Hepatic stellate cell (primary cell): ENCODE data around the gene TEX26.

Source experiments
- DNase-seq: peaks from one replicate; pipeline ENCODE4 v3.0.0; 2011; ENCODE audit warnings: low spot score

Gene TEX26

DNA sequence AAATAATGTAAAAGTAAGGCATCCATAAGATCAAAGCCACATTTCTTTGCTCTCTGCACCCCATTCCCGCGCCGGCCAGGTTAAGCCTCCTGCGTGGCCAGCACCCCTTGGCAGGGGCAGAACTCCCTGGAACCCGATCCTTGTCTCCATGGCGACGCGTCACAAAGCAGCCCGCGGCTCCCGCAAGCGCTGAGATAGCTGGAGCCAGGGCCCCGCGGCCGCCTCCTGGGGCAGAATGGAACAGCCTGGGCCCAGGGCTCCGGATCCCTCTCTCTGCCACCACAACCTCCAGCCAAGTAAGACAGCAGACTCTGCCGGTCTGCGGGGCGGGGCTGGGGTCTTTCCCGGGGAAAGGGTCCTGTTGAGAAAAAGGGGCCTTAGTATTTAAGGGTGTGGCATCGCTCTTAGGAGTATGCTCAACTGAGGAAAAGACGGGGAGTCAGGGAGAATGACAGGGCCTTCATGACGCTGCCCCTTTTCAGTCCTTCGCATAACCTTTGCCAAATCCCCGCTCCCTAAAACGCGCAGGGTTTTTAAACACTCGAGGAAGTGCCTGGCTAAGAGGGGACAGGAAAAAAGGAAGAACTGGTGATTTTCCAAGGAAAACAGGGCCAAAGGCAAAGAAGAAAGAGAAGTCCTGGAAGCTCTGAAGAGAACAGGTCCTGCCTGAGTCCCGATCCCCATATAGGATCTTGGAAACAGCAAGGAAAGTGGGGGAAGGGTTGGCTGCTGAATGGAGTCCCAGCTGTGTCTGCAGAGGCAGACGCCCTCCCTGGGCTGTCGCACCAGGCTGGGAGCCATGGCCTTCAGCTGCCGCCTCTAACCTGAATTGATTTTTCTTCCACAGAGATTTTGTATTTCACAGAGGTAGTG, at the start of gene TEX26:
TSS of gene TEX26 (plus strand) at position 176 of the 873 bp plus-strand sequence. CDS start at position 236, 60 bp downstream.
- no peak for DNase-seq

DNA sequence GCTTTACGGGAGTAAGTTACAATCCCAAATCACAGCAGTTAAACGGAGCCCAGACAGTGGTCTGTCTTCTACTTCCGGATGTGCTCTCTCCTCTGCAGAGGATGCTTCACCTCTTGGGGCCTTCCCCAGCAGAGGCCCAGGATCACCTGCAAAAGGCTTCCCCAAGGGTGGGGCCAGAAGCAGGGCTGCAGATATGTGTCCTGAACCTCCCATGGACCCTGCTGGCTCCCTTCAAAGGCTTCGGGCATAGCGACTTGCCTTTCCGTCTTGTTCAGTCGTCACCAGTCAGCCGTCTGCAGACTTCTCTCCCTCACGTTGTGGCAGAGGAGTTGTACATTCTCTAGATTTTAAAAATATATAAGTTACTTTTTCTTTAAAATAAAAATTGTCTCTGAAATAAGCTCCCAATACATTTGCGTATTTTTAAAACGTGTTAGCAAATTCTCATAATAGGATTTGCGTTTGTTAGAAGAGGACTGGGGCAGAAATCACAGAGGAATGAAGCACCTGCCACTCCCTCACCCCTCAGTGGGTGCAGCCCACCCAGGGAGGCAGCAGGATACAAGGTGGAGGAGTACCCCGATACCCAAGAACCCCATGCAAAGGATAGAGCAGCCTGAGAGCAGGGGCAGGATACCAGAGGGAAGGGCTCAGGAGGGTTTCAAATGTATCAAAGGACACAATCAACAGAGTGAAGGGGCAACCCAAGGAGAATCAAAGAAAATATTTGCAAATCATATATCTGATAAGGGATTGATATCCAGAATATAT, 49.3 kb upstream of the TEX26 start:
- DNase-seq, result no peak

DNA sequence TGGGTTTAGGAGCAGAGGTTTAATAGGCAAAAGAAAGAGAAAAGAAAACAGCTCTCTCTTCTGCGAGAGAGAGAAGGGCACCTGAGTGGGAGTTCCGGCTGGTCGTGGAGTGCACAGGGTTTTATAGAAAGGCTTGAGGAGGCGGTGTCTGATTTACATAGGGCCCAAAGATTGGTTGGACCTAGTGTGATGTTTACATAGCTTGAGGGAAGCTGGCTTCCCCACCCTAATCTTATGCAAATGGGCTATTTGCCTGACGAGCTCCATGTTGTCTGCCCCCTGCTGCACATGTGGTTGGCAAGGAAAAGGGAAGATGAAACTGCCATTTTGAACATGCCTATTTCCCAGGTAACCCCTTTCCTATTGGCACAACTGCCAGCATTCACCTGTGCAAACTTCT, 47.9 kb upstream of the TEX26 start:
- no peak for DNase-seq

DNA sequence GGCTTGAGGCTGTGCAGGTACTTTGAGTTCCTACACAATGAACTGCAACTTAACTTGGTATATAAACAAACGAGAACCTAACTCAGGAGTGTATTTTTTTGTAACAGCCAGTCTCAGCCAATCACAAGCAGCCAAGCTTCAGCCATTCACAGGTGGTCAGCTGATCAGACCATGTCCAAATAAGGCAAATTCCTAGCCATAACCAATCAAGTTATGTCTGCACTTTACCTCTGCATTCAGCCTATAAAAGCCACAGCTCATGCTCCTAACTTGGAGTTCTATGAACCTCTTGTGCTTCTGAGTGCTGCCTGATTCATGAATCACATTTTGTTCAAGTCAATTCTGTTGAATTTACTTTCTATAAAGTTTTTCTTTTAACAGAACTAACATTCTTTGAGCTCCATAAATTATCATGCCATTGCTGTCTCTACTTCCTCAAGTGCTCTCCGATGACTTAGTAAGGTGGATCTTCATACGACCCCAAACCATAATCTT, 43.2 kb upstream of the TEX26 start:
- no peak for DNase-seq

DNA sequence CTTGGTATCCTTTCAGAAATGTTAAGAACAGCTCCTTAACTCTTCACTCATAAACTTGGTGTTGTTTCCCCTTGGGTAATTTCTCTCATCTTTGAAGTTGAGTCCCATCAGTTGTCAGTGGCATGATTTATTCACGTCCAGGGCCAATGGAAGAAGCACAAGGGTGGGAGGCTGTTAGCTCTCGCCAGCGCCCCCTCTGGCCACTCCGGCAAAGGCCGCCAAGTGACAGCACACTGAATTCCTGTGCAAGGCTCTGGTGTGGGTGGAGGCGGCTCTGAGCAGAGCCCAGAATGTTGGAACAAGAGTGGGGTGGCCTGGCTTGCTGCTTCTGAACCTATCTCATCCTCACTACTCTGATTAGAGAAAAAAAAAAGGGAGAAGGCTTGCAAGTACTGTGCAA, 39.5 kb upstream of the TEX26 start:
- DNase-seq, result no peak

DNA sequence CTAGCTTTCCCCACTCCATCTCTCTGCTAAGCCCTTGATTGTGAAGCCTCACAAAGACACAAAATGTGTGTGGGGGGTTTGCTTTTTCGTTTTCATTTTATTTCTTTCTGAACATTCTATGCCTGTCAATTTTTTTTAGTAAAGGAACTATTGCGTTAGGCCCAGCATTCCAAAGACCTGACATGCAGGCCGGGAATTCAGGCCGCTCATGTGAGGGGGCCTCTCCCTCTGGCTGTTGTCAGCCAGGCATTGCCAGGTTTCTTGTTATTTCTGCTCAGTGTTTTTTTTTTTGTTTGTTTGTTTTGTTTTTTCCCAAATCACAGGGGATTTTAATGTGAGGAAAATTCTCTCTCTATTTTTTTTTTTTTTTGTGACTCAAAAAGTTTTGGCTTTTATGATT, 36.7 kb upstream of the TEX26 start:
- peak; percentile 76 for DNase-seq

DNA sequence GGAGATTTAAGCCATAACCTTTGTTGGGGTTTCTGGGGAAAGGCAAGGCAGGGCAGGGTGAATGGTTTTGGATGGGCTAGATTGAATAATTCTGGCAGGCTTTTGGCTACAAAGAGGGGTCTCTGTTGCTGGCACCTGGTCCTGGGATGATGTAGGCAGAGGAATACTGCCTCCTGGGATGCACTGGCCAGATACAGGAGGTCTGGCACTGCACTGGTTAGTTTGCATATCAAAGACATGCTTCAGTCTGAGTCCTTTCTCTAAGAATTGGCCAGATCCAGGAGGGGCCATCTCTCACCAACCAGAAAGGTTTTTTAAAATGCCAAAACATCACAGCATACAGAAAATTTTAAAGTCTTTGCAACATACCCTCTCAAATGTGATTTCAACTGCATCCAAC, 34.4 kb upstream of the TEX26 start:
- no peak for DNase-seq

DNA sequence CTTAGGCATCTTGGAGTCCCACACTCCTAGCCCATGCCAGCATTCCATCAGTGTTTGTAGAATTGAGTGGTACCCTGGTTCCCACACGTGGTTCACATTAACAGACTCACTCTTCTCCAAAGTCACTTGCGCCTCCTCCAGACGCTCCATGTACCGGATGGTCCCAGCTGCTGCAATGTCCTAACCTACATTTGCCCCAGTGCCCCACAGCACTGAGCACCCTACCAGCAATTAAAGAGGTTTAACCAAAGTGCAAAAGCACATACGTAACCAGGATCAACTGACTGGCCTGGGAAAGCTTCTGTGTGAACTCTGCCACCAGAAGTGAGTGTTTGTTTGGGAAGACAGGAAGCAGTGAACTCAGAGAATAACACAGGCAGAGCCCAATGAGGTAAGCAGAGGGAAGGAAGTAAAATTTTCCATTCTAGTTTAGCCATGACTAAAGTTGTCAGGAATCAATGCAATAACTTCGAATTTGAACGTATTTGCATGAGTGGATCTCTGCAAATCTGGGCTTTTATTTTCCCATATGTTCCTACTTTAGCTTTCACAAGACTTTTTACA, 33.7 kb upstream of the TEX26 start:
- peak; percentile 70 for DNase-seq

DNA sequence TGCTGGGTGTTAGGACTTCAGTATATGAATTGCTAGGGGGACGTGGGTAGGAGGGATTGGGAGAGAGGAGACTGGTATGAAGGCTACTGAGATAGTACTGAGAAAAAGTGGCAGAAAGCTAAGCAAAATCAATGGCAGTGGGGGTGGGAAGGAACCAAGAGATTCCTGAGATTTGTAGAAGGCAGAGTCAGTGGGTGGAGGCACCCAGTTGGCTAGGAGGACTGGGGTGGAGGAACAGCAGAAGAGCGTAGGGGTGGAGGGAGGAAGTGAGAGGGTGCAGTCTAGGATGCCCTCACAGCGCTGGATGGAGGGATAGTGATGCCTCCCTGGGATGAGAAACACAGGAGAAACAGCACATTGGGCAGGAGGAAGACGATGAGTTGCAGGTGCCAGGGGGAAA, 32.0 kb upstream of the TEX26 start:
- DNase-seq, result no peak

DNA sequence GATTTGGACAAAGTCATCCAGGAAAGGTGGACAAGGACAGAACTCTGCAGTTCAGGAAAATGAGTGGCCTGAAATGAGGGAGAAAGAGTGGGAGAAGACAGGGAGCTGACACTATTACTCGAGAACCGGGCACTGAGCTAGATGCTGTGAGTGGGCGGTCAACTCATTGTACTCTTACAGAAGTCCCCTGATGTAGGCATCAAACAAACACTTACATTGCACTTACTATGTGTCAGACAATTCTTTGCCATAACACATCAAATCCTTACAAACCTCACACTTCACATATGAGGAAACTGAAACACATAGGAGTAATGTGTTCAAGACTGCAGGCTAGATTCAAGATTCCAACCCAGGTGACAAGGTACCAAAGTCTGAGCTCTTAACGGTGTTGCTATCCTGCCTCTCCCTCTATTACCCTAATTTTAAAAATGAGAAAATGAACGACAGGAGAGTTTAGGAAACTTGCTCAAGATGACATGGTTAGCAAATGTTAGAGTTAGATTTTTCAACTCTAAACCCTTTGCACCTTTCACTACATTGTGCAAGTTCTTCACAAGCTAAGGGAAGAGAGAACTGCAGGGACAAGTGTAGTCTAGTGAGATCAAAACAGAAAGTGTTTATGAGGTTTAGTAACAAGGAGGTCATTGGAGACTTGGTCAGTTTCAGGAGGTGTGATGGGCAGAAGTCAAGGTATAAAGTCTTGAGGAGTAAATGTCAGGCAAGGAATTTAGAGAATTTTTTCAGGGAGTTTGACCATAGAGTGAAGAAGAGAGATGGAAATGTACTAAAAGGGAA, 31.3 kb upstream of the TEX26 start:
- DNase-seq, result no peak

DNA sequence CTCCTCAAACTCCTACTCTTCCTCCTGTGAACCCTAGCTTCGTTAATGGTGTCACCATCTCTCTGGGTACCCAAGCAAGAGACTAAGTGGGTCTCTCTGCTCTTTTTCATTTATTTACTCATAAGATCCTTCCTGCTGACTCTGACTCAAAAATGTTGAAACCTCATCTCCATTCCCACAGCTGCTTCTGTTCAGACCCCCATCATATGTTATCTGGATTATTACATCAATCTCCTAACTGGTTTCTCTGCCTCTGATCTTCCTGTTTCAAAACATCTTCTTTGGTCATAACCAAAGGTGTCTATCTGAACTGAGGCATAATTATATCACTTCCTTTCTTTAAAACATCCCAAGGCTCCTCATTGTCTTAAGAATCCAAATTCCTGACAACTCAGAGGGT, 28.4 kb upstream of the TEX26 start:
- no peak for DNase-seq

DNA sequence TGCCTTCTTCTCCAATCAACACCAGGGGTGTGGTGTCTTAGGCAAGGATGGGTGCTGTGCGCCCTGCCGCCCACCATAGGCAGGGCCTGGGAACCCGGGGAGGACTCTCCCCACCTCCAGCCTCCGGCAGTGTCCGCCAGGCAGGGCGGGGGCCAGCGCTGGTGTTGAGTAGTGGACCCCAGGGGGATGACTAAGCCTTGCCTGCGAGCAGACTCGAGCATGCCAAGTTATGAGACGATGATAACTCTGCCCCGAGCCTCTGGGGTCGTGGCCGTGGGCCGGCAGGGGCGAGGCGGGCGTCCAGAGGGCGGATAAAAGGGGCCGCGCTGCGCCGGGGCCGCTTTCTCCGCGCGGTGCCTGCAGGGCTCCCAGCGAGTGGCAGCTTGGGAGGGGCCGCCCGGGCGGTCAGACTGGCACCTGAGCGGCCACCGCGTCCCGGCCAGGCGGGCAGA, 26.5 kb upstream of the TEX26 start, which contains the start of gene MEDAG:
TSS of gene MEDAG (plus strand) at position 340 of the 452 bp plus-strand sequence. CDS start 245 bp downstream, outside the sequence.
- peak; percentile 48 for DNase-seq

DNA sequence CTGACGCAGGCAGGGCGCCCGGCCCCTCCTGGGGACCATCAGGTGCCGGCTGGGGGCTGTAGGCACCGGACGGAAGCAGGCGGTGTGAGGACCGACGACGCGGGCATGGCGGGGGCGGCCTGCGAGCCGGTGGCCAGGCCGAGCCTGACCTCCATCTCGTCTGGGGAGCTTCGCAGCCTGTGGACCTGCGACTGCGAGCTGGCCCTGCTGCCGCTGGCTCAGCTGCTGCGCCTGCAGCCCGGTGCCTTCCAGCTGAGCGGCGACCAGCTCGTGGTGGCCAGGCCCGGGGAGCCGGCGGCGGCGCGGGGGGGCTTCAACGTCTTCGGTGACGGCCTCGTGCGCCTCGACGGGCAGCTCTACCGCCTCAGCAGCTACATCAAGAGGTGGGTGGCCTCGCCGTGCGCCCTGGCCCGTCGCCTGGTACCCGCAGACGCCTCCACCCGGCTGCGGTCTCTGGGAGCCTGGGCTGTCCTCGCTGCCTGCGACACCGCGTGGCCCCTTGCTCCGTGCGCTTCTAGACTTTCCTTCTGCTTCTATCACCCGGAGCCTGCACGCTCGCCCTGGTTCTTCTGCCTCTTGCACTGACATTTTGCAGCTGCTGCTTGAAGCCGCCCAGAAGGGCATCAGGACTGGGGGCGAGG, 25.9 kb upstream of the TEX26 start:
- DNase-seq, result peak; percentile 14

DNA sequence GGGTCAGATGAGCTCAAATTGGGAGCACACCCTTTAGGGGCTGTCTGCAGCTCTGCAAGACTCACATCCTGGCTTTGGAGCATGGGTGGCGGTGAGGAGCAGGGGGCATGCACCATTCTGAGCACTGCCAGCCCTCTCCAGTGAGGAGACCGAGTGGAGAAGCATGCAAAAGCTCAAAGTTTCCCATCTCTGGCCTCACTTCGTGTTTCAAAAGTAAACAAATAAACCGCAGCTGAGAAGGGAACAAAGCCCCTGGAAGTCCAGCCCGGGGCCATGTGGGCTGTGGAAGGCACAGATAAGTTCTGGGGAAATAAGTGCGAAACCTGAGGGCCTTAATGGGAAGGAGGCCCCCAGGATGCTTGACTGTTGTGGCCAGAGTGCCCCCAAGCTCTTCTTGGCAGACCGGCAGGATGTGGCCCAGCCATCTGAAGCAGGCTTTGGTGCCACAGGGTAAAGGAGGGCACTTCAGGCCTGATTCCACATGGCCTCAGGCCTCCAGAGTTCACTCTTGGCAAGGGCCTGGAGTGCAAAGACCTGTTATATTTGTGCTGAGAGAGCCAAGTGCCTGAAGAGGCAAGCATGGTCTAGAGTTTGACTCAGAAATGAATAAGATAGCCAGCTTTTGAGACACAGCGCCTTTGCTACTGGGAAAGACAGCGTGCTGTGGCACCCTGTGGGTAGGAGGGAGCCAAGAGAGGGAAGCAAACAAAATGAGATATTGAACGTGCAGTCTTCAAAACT, 25.2 kb upstream of the TEX26 start:
- DNase-seq, result no peak

DNA sequence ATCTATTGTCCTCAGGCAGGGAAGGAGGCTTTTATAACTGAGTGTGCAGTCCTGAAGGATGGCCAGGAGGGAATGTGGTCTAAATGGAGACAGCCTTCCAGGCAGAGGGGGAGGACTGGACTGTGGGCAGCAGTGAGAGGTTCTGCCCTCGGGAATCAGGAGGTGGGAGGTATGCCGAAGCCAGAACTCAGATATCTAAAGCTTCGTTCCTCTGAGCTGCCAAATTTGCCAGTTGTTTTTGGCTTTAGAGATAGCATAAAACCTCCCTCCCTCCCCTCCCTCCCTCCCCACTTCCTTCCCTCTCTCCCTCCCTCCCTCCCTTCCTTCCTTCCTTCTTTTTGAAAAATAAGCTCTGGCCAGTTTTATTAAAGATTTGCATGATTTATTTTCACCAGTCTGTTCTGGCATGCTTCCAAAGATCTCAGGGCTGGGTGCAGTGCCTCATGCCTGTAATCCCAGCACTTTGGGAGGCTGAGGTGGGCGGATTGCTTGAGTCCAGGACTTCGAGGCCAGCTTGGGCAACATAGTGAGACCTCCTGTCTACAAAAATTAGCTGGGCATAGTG, 24.0 kb upstream of the TEX26 start:
- peak; percentile 34 for DNase-seq

DNA sequence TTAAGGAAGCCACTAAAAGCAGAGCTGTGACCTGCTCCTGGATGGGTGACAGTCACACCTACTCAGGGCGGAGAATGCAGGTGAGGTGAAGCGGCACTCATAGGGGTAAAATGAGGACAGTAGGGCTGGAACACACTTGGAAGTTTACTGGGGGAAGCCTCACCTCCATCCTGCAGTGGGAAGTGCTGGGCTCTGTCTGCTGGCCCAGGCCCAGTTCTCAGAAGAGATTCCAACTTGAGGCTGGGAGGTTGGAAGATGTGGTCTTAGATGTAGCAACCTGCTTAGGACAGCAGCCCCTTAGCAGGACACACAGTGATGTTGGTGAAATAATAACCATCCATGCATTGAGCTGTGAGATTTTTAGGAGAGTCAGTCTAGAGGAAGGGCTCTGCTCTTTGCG, 21.8 kb upstream of the TEX26 start:
- DNase-seq, result no peak

DNA sequence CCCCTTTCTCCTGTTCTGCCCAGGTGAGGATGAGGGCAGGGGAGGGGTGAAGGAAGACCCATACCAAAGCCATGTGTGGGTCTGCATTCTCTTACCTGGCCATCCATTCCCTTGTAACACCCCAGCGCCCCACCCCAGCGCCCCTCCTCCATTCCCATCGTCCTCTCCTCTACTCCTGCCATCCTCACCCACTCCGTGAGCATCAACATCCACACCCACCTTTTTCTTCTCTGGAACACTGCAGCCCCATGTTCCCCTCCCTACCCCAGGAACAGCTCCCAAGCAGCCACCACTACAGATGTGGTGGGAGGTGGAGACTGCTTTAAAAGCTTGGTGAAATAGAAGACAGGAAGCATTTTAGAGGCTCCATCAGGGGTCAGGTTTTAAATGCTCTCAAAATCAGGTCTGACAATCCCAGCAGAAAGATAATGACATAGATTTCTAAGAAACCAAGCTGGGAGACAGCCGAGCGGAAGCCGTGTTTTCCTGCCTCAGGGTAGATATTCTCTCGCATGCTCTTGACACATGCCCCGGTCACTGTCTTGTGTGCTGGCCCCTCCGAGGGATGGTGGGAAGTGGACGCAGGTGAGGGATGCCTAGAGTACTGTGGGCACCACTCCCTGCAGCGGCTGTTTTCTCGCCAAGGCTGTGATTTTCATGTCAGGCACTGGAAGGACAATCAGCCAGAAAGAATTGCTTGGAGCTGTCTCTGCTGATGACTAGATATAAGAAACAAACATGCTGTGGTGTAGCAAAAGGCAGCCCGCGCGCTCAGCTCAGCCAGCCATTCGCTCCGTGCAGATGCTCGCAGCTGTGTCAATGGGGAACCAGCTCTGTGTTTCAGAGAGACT, 16.5 kb upstream of the TEX26 start:
- no peak for DNase-seq

DNA sequence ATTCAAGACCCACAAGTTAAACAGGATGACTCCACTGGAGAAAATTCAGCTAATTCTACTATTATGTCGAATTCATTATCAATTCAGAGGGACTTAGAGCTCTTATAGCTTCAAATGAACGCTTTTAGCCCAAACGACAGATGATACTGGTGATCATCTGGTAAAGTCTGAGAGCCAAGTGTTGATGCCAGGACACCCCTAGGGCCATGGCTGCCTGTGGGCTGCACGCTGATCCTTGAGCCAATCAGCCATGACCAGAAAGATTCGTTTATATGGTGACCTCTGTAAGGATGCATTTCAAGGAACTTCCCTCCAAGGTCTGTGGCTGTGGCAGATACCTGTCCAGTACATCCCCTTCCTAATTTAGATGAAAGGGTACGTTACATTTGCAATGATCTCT, 15.5 kb upstream of the TEX26 start:
- no peak for DNase-seq
